ENCODE data around the gene PTGER4. TPM values are rescaled to one million over a fixed set of nuclear protein-coding genes. Genes with fewer than 3 reads are reported as not detected.

The PTGER4 gene
- total RNA-seq, 1 experiment from 2014 or later, result 0.16 TPM

- CTCF ChIA-PET, result no interaction called here
These were observed 13.9 kb upstream of the PTGER4 start for GRCh38 chr5:40665635-40666298.

GRCh38 chr5:40666657-40667056 lies 13.1 kb upstream of the PTGER4 start:
- POLR2A ChIA-PET, result no interaction called here
- H3K4me1 ChIP-seq, result no peaks in the 10 kb centered on the region
- no peak for TF ChIP-seq CTCF (IDR thresholded peaks at IDR 0.05; ENCODE audit: insufficient read depth in 1 of 2, low read depth in 1 of 2, low read length in 1 of 2, severe bottlenecking in 1 of 2, unreplicated experiment in 1 of 2)
- H3K4me3 ChIP-seq (ENCODE audit: low read depth, low read length), result no peak overlapping the region
- BruUV-seq (replicated peaks), result no TSS peak
- intact Hi-C loops (cut with micrococcal nuclease; ENCODE audit: unreplicated experiment), result loop anchor here (5.0 kb wide), 1 partner anchor 119 kb away; no protein-coding TSS in a partner anchor
- H3K4me1 Mint-ChIP-seq (ENCODE audit: low read depth, unreplicated experiment), result peaks cover 6% of the 10 kb centered on the region
- H3K27me3 ChIP-seq (replicated peaks; ENCODE audit: control insufficient read depth, insufficient read depth, low read length), result no peaks in the 10 kb centered on the region; the same call in 1 of the 2 replicates
- H3K4me3 Mint-ChIP-seq (ENCODE audit: unreplicated experiment), result no peak overlapping the region
- no peaks in the 10 kb centered on the region for H3K36me3 ChIP-seq (ENCODE audit: control insufficient read depth, insufficient read depth, low read length)
- CTCF ChIA-PET, result no interaction called here
- no peak for DNase-seq
- H3K27ac Mint-ChIP-seq (ENCODE audit: unreplicated experiment), result no peak overlapping the region
- no peaks in the 10 kb centered on the region for H3K9me3 ChIP-seq
- no peaks in the 10 kb centered on the region for H3K9me3 Mint-ChIP-seq (ENCODE audit: unreplicated experiment)
- peaks cover 4% of the 10 kb centered on the region for H3K27me3 Mint-ChIP-seq (ENCODE audit: insufficient read depth, unreplicated experiment)
- no peaks in the 10 kb centered on the region for H3K36me3 Mint-ChIP-seq (ENCODE audit: insufficient read depth, unreplicated experiment)

More at GRCh38 chr5:40665635-40666298, 13.9 kb upstream of the PTGER4 start:
- BruUV-seq (replicated peaks), result no TSS peak
- peaks cover 6% of the 10 kb centered on the region for H3K4me1 Mint-ChIP-seq (ENCODE audit: low read depth, unreplicated experiment)
- H3K4me3 Mint-ChIP-seq (ENCODE audit: unreplicated experiment), result no peak overlapping the region
- no peak for DNase-seq
- H3K27me3 ChIP-seq (replicated peaks; ENCODE audit: control insufficient read depth, insufficient read depth, low read length), result no peaks in the 10 kb centered on the region; the same call in 1 of the 2 replicates
- H3K9me3 ChIP-seq, result no peaks in the 10 kb centered on the region
- no peaks in the 10 kb centered on the region for H3K36me3 ChIP-seq (ENCODE audit: control insufficient read depth, insufficient read depth, low read length)
- POLR2A ChIA-PET, result no interaction called here
- H3K4me3 ChIP-seq (ENCODE audit: low read depth, low read length), result no peak overlapping the region
- no peaks in the 10 kb centered on the region for H3K9me3 Mint-ChIP-seq (ENCODE audit: unreplicated experiment)
- no peak overlapping the region for H3K27ac Mint-ChIP-seq (ENCODE audit: unreplicated experiment)
- H3K36me3 Mint-ChIP-seq (ENCODE audit: insufficient read depth, unreplicated experiment), result no peaks in the 10 kb centered on the region
- H3K4me1 ChIP-seq, result no peaks in the 10 kb centered on the region
- H3K27me3 Mint-ChIP-seq (ENCODE audit: insufficient read depth, unreplicated experiment), result peaks cover 4% of the 10 kb centered on the region
- no peak for TF ChIP-seq CTCF (IDR thresholded peaks at IDR 0.05; ENCODE audit: insufficient read depth in 1 of 2, low read depth in 1 of 2, low read length in 1 of 2, severe bottlenecking in 1 of 2, unreplicated experiment in 1 of 2)
- intact Hi-C loops (cut with micrococcal nuclease; ENCODE audit: unreplicated experiment), result loop anchor here (5.0 kb wide), 1 partner anchor 118 kb away; no protein-coding TSS in a partner anchor

GRCh38 chr5:40667161-40667663 lies 12.5 kb upstream of the PTGER4 start:
- CTCF ChIA-PET, result no interaction called here
- peaks cover 6% of the 10 kb centered on the region for H3K4me1 Mint-ChIP-seq (ENCODE audit: low read depth, unreplicated experiment)
- TF ChIP-seq CTCF (IDR thresholded peaks at IDR 0.05; ENCODE audit: insufficient read depth in 1 of 2, low read depth in 1 of 2, low read length in 1 of 2, severe bottlenecking in 1 of 2, unreplicated experiment in 1 of 2), result no peak

More at GRCh38 chr5:40667161-40667663, 12.5 kb upstream of the PTGER4 start:
- Histone ChIP-seq H3K9me3 (no peaks in the 10 kb centered on the region), H3K4me1 (no peaks in the 10 kb centered on the region), H3K36me3 (ENCODE audit: control insufficient read depth, insufficient read depth, low read length) (no peaks in the 10 kb centered on the region), H3K27me3 (replicated peaks; ENCODE audit: control insufficient read depth, insufficient read depth, low read length) (no peaks in the 10 kb centered on the region; the same call in 1 of the 2 replicates), H3K4me3 (ENCODE audit: low read depth, low read length) (no peak overlapping the region)
- Mint-ChIP-seq H3K9me3 (ENCODE audit: unreplicated experiment) (no peaks in the 10 kb centered on the region), H3K4me3 (ENCODE audit: unreplicated experiment) (no peak overlapping the region), H3K27me3 (ENCODE audit: insufficient read depth, unreplicated experiment) (peaks cover 4% of the 10 kb centered on the region), H3K27ac (ENCODE audit: unreplicated experiment) (no peak overlapping the region), H3K36me3 (ENCODE audit: insufficient read depth, unreplicated experiment) (no peaks in the 10 kb centered on the region)
- intact Hi-C loops (cut with micrococcal nuclease; ENCODE audit: unreplicated experiment), result loop anchor here (5.0 kb wide), 1 partner anchor 120 kb away; no protein-coding TSS in a partner anchor
- no TSS peak for BruUV-seq (replicated peaks)
- DNase-seq, result no peak
- POLR2A ChIA-PET, result no interaction called here

Data from Caco-2 (cell line).